ENCODE data around the gene OR11G2. TPM values are rescaled to one million over a fixed set of nuclear protein-coding genes. Genes with fewer than 3 reads are reported as not detected.
"Not testable (repeated sequence)": the region's sequence is repeated elsewhere in the genome, so short reads cannot be mapped to it uniquely, and the experiment has no call there.

The OR11G2 gene
- total RNA-seq, 1 donor from 2014 or later, result not detected

- no peak for DNase-seq (ENCODE audit: low read depth)
Observed at GRCh38 chr14:20223410-20223809, 32.7 kb downstream of the OR11G2 start, which contains the start of gene OR11H6. Gene OR11H6, plus strand, starts transcription at chr14:20223710. Its CDS starts 0 bp downstream, at chr14:20223710.

- DNase-seq (ENCODE audit: low read depth), result no peak
Observed at GRCh38 chr14:20228681-20229080, 38.0 kb downstream of the OR11G2 start, which contains the start of gene OR11H7. Gene OR11H7, plus strand, starts transcription at chr14:20228981.

- DNase-seq (ENCODE audit: low read depth), result not testable (repeated sequence)
Observed at GRCh38 chr14:20235415-20235814, 44.7 kb downstream of the OR11G2 start.

- DNase-seq (ENCODE audit: low read depth), result peak; percentile 9
Observed at GRCh38 chr14:20247646-20248246, 57.0 kb downstream of the OR11G2 start.

Other genes with a start within 250 kb of the OR11G2 start
- not detected in 2 replicates for gene OR4K15, start 215.3 kb upstream of the OR11G2 start, total RNA-seq
- not detected in 2 replicates for gene OR4Q2, start 188.7 kb upstream of the OR11G2 start, total RNA-seq
- gene OR4K14, start 171.6 kb upstream of the OR11G2 start, total RNA-seq, result not detected in 2 replicates
- not detected in 2 replicates for gene OR4K13, start 154.9 kb upstream of the OR11G2 start, total RNA-seq
- gene OR4L1, start 130.9 kb upstream of the OR11G2 start, total RNA-seq, result not detected in 2 replicates
- not detected in 2 replicates for gene OR4K17, start 80.2 kb upstream of the OR11G2 start, total RNA-seq
- not detected in 2 replicates for gene OR4N5, start 52.1 kb upstream of the OR11G2 start, total RNA-seq
- not detected in 2 replicates for gene OR11H6, start 32.8 kb downstream of the OR11G2 start, total RNA-seq
- gene OR11H7, start 38.1 kb downstream of the OR11G2 start, total RNA-seq, result not detected in 2 replicates
- not detected in 2 replicates for gene OR11H4, start 48.4 kb downstream of the OR11G2 start, total RNA-seq
- 13.2 and 26.4 TPM in 2 replicates for gene TTC5, start 115.1 kb downstream of the OR11G2 start, total RNA-seq
- gene CCNB1IP1, start 142.4 kb downstream of the OR11G2 start, total RNA-seq, result 40.1 and 60.3 TPM in 2 replicates
- 4.2 and 12.6 TPM in 2 replicates for gene PARP2, start 152.7 kb downstream of the OR11G2 start, total RNA-seq
- gene TEP1, start 222.6 kb downstream of the OR11G2 start, total RNA-seq, result 20.8 and 32.5 TPM in 2 replicates
- gene KLHL33, start 245.3 kb downstream of the OR11G2 start, total RNA-seq, result not detected in 2 replicates